Endothelial cell of umbilical vein (primary cell): ENCODE measurements around the gene FAM72C. TPM values are rescaled to one million over a fixed set of nuclear protein-coding genes. Genes with fewer than 3 reads are reported as not detected.
"Not testable (repeated sequence)": the region's sequence is repeated elsewhere in the genome, so short reads cannot be mapped to it uniquely, and the experiment has no call there.

Source experiments
- BruUV-seq: library from RNA; stranded (reverse); fragments of 400-500 nt; replicated peaks from 2 replicates; lab custom pipeline; 2021; lab: Mats Ljungman, UMichigan
- CTCF ChIA-PET: fragments of 300-600, 350-600 bp; sonication (Branson Sonifier 250); formaldehyde crosslinking; loops from one replicate; lab custom pipeline; 2021; ENCODE audit warnings: antibody characterized with exemption, inconsistent platforms; lab: Charles Lee
- POLR2A ChIA-PET: fragments of 300-600, 350-600 bp; sonication (Branson Sonifier 250); formaldehyde crosslinking; loops from one replicate; lab custom pipeline; 2021; ENCODE audit warnings: antibody characterized with exemption, inconsistent platforms; lab: Charles Lee
- DNase-seq: peaks from one replicate; pipeline ENCODE4 v3.0.0-alpha.2; 2011; ENCODE audit warnings: low read depth, low spot score
- FAIRE-seq: peaks from 2 replicates; lab custom pipeline; 2011; peaks lifted over from hg19 to GRCh38; lab: Jason Lieb, UNC
- H2AFZ ChIP-seq: 2 replicates; pipeline ENCODE4 v1.6.0; 2012; ENCODE audit warnings: low read depth, low read length, control low read depth, inconsistent platforms
- H3K27ac ChIP-seq: 2 replicates; pipeline ENCODE4 v1.5.1; 2011; ENCODE audit warnings: low read depth, mild to moderate bottlenecking, control low read depth, low read length, moderate library complexity; ENCODE audit not compliant: insufficient read depth
- H3K27me3 ChIP-seq, 2 experiments: 2 replicates each; pipeline versions ENCODE4 v1.6.0 to v1.6.1; 2011; ENCODE audit warnings: low read length in 2 of 2, mixed read lengths in 1 of 2; ENCODE audit not compliant: control insufficient read depth in 2 of 2, insufficient read depth in 2 of 2
- H3K36me3 ChIP-seq, 2 experiments: 2 replicates in 1 of 2; 3 replicates in 1 of 2; pipeline ENCODE4 v1.5.1; 2011; ENCODE audit warnings: low read length in 2 of 2, mild to moderate bottlenecking in 1 of 2, moderate library complexity in 1 of 2; ENCODE audit not compliant: control insufficient read depth in 2 of 2, insufficient read depth in 2 of 2; ENCODE audit errors: extremely low read depth in 1 of 2
- H3K4me1 ChIP-seq: 3 replicates; pipeline ENCODE4 v1.5.1; 2011; ENCODE audit warnings: mild to moderate bottlenecking, low read length; ENCODE audit not compliant: control insufficient read depth, insufficient read depth; ENCODE audit errors: extremely low read depth
- H3K4me2 ChIP-seq: 2 replicates; pipeline ENCODE4 v1.6.1; 2011; ENCODE audit warnings: low read length, control low read depth, mixed read lengths; ENCODE audit not compliant: insufficient read depth
- H3K4me3 ChIP-seq, 3 experiments: fragments of 200-600 bp in 1 of 3; sonication (generic), shearing (Covaris generic) in 1 of 3; replicated peaks in 1 of 3; 2 replicates each; pipeline ENCODE4 v1.5.1; 2011 to 2016; ENCODE audit warnings: control low read depth in 3 of 3, low read length in 3 of 3, mild to moderate bottlenecking in 2 of 3, inconsistent platforms in 1 of 3, low read depth in 1 of 3, moderate library complexity in 1 of 3; ENCODE audit not compliant: insufficient read depth in 1 of 3
- H3K79me2 ChIP-seq: 2 replicates; pipeline ENCODE4 v1.6.0; 2012; ENCODE audit warnings: low read length, inconsistent platforms; ENCODE audit not compliant: control insufficient read depth, insufficient read depth
- H3K9ac ChIP-seq: replicated peaks from 2 replicates; pipeline ENCODE3; 2011; ENCODE audit warnings: low read length, control low read depth; ENCODE audit not compliant: insufficient read depth; ENCODE audit errors: extremely low read depth
- H3K9me1 ChIP-seq: replicated peaks from 3 replicates; pipeline ENCODE4 v1.6.0; 2011; ENCODE audit warnings: mild to moderate bottlenecking, low read length; ENCODE audit not compliant: control insufficient read depth, insufficient read depth; ENCODE audit errors: extremely low read depth
- H3K9me3 ChIP-seq: replicated peaks from 2 replicates; pipeline ENCODE4 v1.5.1; 2012; ENCODE audit warnings: low read length, inconsistent platforms; ENCODE audit not compliant: control insufficient read depth, insufficient read depth
- H4K20me1 ChIP-seq: replicated peaks from 2 replicates; pipeline ENCODE3; 2011; ENCODE audit warnings: mild to moderate bottlenecking, low read length; ENCODE audit not compliant: control insufficient read depth, insufficient read depth; ENCODE audit errors: extremely low read depth
- dilution Hi-C: fragments of 300-500 bp; cut with MboI; formaldehyde crosslinking; loops from one replicate; pipeline ENCODE4 v1.15.0; 2019; ENCODE audit warnings: low sequenced_read_pairs; ENCODE audit not compliant: extremely low pct_ligation_motif_present
- intact Hi-C: fragments of 100-400 bp; cut with micrococcal nuclease; formaldehyde crosslinking; loops from one replicate; pipeline ENCODE4 v1.10.0; 2022
- polyA plus RNA-seq, 4 experiments: library from polyadenylated mRNA; depleted of rRNA in 3 of 4; stranded (reverse) in 3 of 4; unstranded in 1 of 4; fragments of >200 nt; gene quantifications; 2 replicates each; pipeline versions ENCODE4 v1.2.1 to v1.2.3, GENCODE V29; 2011 to 2012; ENCODE audit warnings: missing spikeins in 1 of 4
- total RNA-seq: library from RNA; stranded (reverse); gene quantifications from 2 replicates; pipeline ENCODE4 v1.2.3, GENCODE V29; 2021

The FAM72C gene
- total and polyA plus RNA-seq, 2 donors (not counting 3 experiments of a cell fraction or from before 2014, with no cell fraction given) = 0.70 to 3.6 TPM

GRCh38 chr1:143989719-143990118, 17.9 kb upstream of the FAM72C start:
- dilution Hi-C loops, BruUV-seq: not testable (repeated sequence)

GRCh38 chr1:143989427-143989712, 17.6 kb upstream of the FAM72C start:
- FAIRE-seq, H3K36me3 ChIP-seq, H3K79me2 ChIP-seq, BruUV-seq, H3K27ac ChIP-seq, POLR2A ChIA-PET, H2AFZ ChIP-seq, H3K9me1 ChIP-seq, H3K27me3 ChIP-seq, intact Hi-C loops, CTCF ChIA-PET, DNase-seq, H3K4me1 ChIP-seq, H4K20me1 ChIP-seq, H3K4me2 ChIP-seq, H3K9ac ChIP-seq, H3K9me3 ChIP-seq, H3K4me3 ChIP-seq, dilution Hi-C loops: not testable (repeated sequence)

More at GRCh38 chr1:143989719-143990118, 17.9 kb upstream of the FAM72C start:
- H2AFZ ChIP-seq, FAIRE-seq, DNase-seq, CTCF ChIA-PET, intact Hi-C loops, H3K9me1 ChIP-seq, H3K4me3 ChIP-seq, H4K20me1 ChIP-seq, H3K27ac ChIP-seq, H3K9ac ChIP-seq, H3K36me3 ChIP-seq, H3K27me3 ChIP-seq, H3K9me3 ChIP-seq, H3K4me1 ChIP-seq, H3K4me2 ChIP-seq, POLR2A ChIA-PET, H3K79me2 ChIP-seq: not testable (repeated sequence)

- BruUV-seq, H3K9ac ChIP-seq, H3K4me1 ChIP-seq, H4K20me1 ChIP-seq, H3K27ac ChIP-seq, H3K36me3 ChIP-seq, CTCF ChIA-PET, H3K9me3 ChIP-seq, FAIRE-seq, DNase-seq, H3K4me2 ChIP-seq, H3K27me3 ChIP-seq, H3K79me2 ChIP-seq, H3K4me3 ChIP-seq, dilution Hi-C loops, H2AFZ ChIP-seq, POLR2A ChIA-PET, H3K9me1 ChIP-seq, intact Hi-C loops: not testable (repeated sequence)
Measured at GRCh38 chr1:143988602-143989426, 17.0 kb upstream of the FAM72C start.

GRCh38 chr1:143987868-143988267, 16.1 kb upstream of the FAM72C start:
- FAIRE-seq, POLR2A ChIA-PET, CTCF ChIA-PET: not testable (repeated sequence)

More at GRCh38 chr1:143987868-143988267, 16.1 kb upstream of the FAM72C start:
- H3K9me1 ChIP-seq, H3K9me3 ChIP-seq, H3K4me3 ChIP-seq, H3K27ac ChIP-seq, BruUV-seq, intact Hi-C loops, H3K27me3 ChIP-seq, dilution Hi-C loops, H3K36me3 ChIP-seq, H3K9ac ChIP-seq, H4K20me1 ChIP-seq, H3K4me2 ChIP-seq, H3K79me2 ChIP-seq, DNase-seq, H2AFZ ChIP-seq, H3K4me1 ChIP-seq: not testable (repeated sequence)
